SH-SY5Y (cell line): ENCODE measurements around the gene CTBP1.

Experiments used
- GATA2 ChIP-seq: IDR thresholded peaks from 2 replicates; pipeline ENCODE4 v1.6.1; 2011; ENCODE audit warnings: mild to moderate bottlenecking, low read depth, low read length
- GATA3 ChIP-seq: IDR thresholded peaks from 2 replicates; pipeline ENCODE4 v1.6.1; 2011; ENCODE audit warnings: low read depth, mild to moderate bottlenecking, low read length, moderate library complexity

- TF ChIP-seq GATA2 (no peak), GATA3 (no peak)
Observed at GRCh38 chr4:1219566-1219950, 29.4 kb downstream of the CTBP1 start.
